H1 (cell line): Measurements from ENCODE around the gene AREG. TPM values are rescaled to one million over a fixed set of nuclear protein-coding genes. Genes with fewer than 3 reads are reported as not detected.

Experiments used
- CTCF ChIA-PET: fragments of 300-600 bp; sonication (Branson Sonifier 250); formaldehyde crosslinking; loops from one replicate; lab custom pipeline; 2021; ENCODE audit not compliant: partially characterized antibody; lab: Charles Lee
- POLR2A ChIA-PET: fragments of 300-600 bp; sonication (Branson Sonifier 250); formaldehyde crosslinking; loops from one replicate; lab custom pipeline; 2021; ENCODE audit warnings: inconsistent platforms; ENCODE audit not compliant: partially characterized antibody; lab: Charles Lee
- DNase-seq, 2 experiments: peaks; one replicate each; pipeline versions ENCODE4 v3.0.0 to v3.0.0-alpha.2; 2010 to 2022; ENCODE audit warnings: low spot score in 2 of 2, low read depth in 1 of 2, mixed read lengths in 1 of 2
- FAIRE-seq: peaks from 2 replicates; lab custom pipeline; 2011; peaks lifted over from hg19 to GRCh38; lab: Jason Lieb, UNC
- H2AFZ ChIP-seq: 2 replicates; pipeline ENCODE4 v1.8.1; 2012; ENCODE audit warnings: low read length, inconsistent platforms
- H2AK5ac ChIP-seq: 2 replicates; pipeline ENCODE4 v1.6.1; 2013; ENCODE audit warnings: low read depth, low read length
- H2BK120ac ChIP-seq: replicated peaks from 2 replicates; pipeline ENCODE3; 2013; ENCODE audit warnings: low read depth, low read length, inconsistent platforms
- H2BK12ac ChIP-seq: 2 replicates; pipeline ENCODE4 v1.6.1; 2013; ENCODE audit warnings: low read depth, low read length
- H2BK15ac ChIP-seq: 2 replicates; pipeline ENCODE4 v1.6.1; 2013; ENCODE audit warnings: low read length
- H2BK20ac ChIP-seq: 2 replicates; pipeline ENCODE4 v1.6.1; 2013; ENCODE audit warnings: low read length
- H2BK5ac ChIP-seq: 2 replicates; pipeline ENCODE4 v1.6.1; 2013; ENCODE audit warnings: low read depth, low read length
- H3K14ac ChIP-seq: 2 replicates; pipeline ENCODE4 v1.6.1; 2013; ENCODE audit warnings: inconsistent platforms; ENCODE audit not compliant: insufficient read length
- H3K18ac ChIP-seq: 2 replicates; pipeline ENCODE4 v1.6.1; 2013; ENCODE audit warnings: low read length; ENCODE audit errors: extremely low read depth
- H3K23ac ChIP-seq: 2 replicates; pipeline ENCODE4 v1.6.1; 2013; ENCODE audit warnings: inconsistent platforms; ENCODE audit not compliant: insufficient read length
- H3K23me2 ChIP-seq: 2 replicates; pipeline ENCODE4 v1.6.1; 2013; ENCODE audit warnings: low read depth, low read length
- H3K27ac ChIP-seq: 2 replicates; pipeline ENCODE4 v1.6.1; 2011; ENCODE audit warnings: low read depth, low read length, inconsistent platforms
- H3K27me3 ChIP-seq, 4 experiments: replicated peaks in 1 of 4; 1 replicate in 1 of 4; 2 replicates in 3 of 4; pipeline versions ENCODE4 v1.6.1 to v1.8.1; 2011 to 2013; ENCODE audit warnings: low read length in 3 of 4, mild to moderate bottlenecking in 3 of 4, inconsistent platforms in 2 of 4, mixed read lengths in 2 of 4, moderate library complexity in 1 of 4; ENCODE audit not compliant: control insufficient read depth in 3 of 4, insufficient read depth in 3 of 4; ENCODE audit errors: extremely low read depth in 1 of 4
- H3K36me3 ChIP-seq, 4 experiments: 2 replicates each; pipeline versions ENCODE4 v1.6.1 to v1.8.1; 2011 to 2013; ENCODE audit warnings: mild to moderate bottlenecking in 4 of 4, low read length in 3 of 4, moderate library complexity in 2 of 4, control low read depth in 1 of 4, inconsistent platforms in 1 of 4; ENCODE audit not compliant: insufficient read depth in 4 of 4, control insufficient read depth in 2 of 4
- H3K4ac ChIP-seq: replicated peaks from 2 replicates; pipeline ENCODE3; 2013; ENCODE audit warnings: low read length, low read depth, mixed read lengths, inconsistent platforms; ENCODE audit not compliant: insufficient read length
- H3K4me1 ChIP-seq, 4 experiments: replicated peaks in 1 of 4; 1 replicate in 1 of 4; 2 replicates in 3 of 4; pipeline versions ENCODE4 v1.6.1 to v1.8.1; 2011 to 2013; ENCODE audit warnings: low read length in 3 of 4, inconsistent platforms in 2 of 4, mixed read lengths in 1 of 4; ENCODE audit not compliant: insufficient read depth in 4 of 4, control insufficient read depth in 3 of 4
- H3K4me2 ChIP-seq, 2 experiments: 2 replicates each; pipeline versions ENCODE4 v1.6.1 to v1.8.1; 2011 to 2013; ENCODE audit warnings: low read depth in 2 of 2, low read length in 2 of 2, control low read depth in 1 of 2, inconsistent platforms in 1 of 2, mild to moderate bottlenecking in 1 of 2; ENCODE audit not compliant: insufficient read depth in 1 of 2
- H3K4me3 ChIP-seq, 4 experiments: fragments of 200-600, 300-600 bp in 1 of 4; sonication (generic), shearing (Covaris generic), sonication (Bioruptor Twin) in 1 of 4; 2 replicates each; pipeline versions ENCODE4 v1.5.1 to v1.8.1; 2011 to 2016; ENCODE audit warnings: low read length in 4 of 4, low read depth in 3 of 4, control low read depth in 2 of 4, inconsistent platforms in 2 of 4, mild to moderate bottlenecking in 2 of 4, mixed read lengths in 1 of 4, moderate library complexity in 1 of 4; ENCODE audit not compliant: insufficient read depth in 2 of 4; ENCODE audit errors: extremely low read depth in 1 of 4
- H3K56ac ChIP-seq: replicated peaks from 2 replicates; pipeline ENCODE3; 2013; ENCODE audit warnings: low read depth, mild to moderate bottlenecking, mixed read lengths, low read length, inconsistent platforms; ENCODE audit not compliant: insufficient read length
- H3K79me1 ChIP-seq: 2 replicates; pipeline ENCODE4 v1.6.1; 2013; ENCODE audit warnings: low read depth, low read length, control low read depth
- H3K79me2 ChIP-seq, 2 experiments: 2 replicates each; pipeline versions ENCODE4 v1.6.1 to v1.8.1; 2012 to 2013; ENCODE audit warnings: low read length in 2 of 2, mild to moderate bottlenecking in 2 of 2, inconsistent platforms in 1 of 2; ENCODE audit not compliant: insufficient read depth in 2 of 2, control insufficient read depth in 1 of 2
- H3K9ac ChIP-seq, 4 experiments: replicated peaks in 1 of 4; 1 replicate in 1 of 4; 2 replicates in 3 of 4; pipeline versions ENCODE4 v1.6.1 to v1.8.1; 2011 to 2013; ENCODE audit warnings: low read depth in 3 of 4, low read length in 3 of 4, control low read depth in 2 of 4, mild to moderate bottlenecking in 2 of 4, moderate library complexity in 2 of 4, inconsistent platforms in 1 of 4; ENCODE audit errors: extremely low read depth in 1 of 4
- H3K9me3 ChIP-seq, 2 experiments: 2 replicates each; pipeline versions ENCODE4 v1.6.1 to v1.8.1; 2012 to 2013; ENCODE audit warnings: mild to moderate bottlenecking in 2 of 2, moderate library complexity in 2 of 2, control low read depth in 1 of 2, inconsistent platforms in 1 of 2, low read depth in 1 of 2, low read length in 1 of 2, mixed read lengths in 1 of 2; ENCODE audit not compliant: insufficient read depth in 2 of 2
- H4K20me1 ChIP-seq, 2 experiments: replicated peaks in 1 of 2; 2 replicates each; pipeline versions ENCODE3 to v1.8.1; 2011 to 2013; ENCODE audit warnings: inconsistent platforms in 2 of 2, low read length in 2 of 2, mild to moderate bottlenecking in 1 of 2; ENCODE audit not compliant: insufficient read depth in 2 of 2, control insufficient read depth in 1 of 2
- H4K5ac ChIP-seq: 2 replicates; pipeline ENCODE4 v1.6.1; 2013; ENCODE audit warnings: low read length, low read depth, mixed read lengths, inconsistent platforms; ENCODE audit not compliant: insufficient read length
- H4K8ac ChIP-seq: 2 replicates; pipeline ENCODE4 v1.8.0; 2013; ENCODE audit warnings: mild to moderate bottlenecking, moderate library complexity, low read length, inconsistent platforms; ENCODE audit not compliant: insufficient read depth; ENCODE audit errors: extremely low read depth
- H4K91ac ChIP-seq: replicated peaks from 2 replicates; pipeline ENCODE3; 2013; ENCODE audit warnings: low read length, mixed read lengths, inconsistent platforms; ENCODE audit not compliant: insufficient read length
- BRCA1 ChIP-seq: IDR thresholded peaks from 2 replicates; pipeline ENCODE4 v1.6.1; 2012; ENCODE audit warnings: low read depth, low read length, improper control_type of control experiment
- WGBS, 2 experiments: shearing (Covaris generic) in 1 of 2; methylation state at CpG; one replicate each; pipeline versions ENCODE4 v1.1.6 to v1.1.7; 2013 to 2015; ENCODE audit warnings: low lambda C conversion rate in 2 of 2, mixed read lengths in 2 of 2, inconsistent platforms in 1 of 2, low coverage in 1 of 2, missing lambda C conversion rate in 1 of 2; ENCODE audit not compliant: insufficient replicate concordance in 2 of 2, insufficient coverage in 1 of 2, insufficient read length in 1 of 2; ENCODE audit errors: extremely low coverage in 1 of 2, missing lambda C conversion rate in 1 of 2; 5-methylcytosine and 5-hydroxymethylcytosine counted together
- polyA plus RNA-seq, 7 experiments: library from polyadenylated mRNA; depleted of rRNA in 3 of 7; stranded (reverse) in 5 of 7; unstranded in 2 of 7; fragments of >200 nt in 5 of 7; fragments of 200-250 nt in 2 of 7; gene quantifications; 1 replicate in 5 of 7; 2 replicates in 1 of 7; 4 replicates in 1 of 7; pipeline versions ENCODE4 v1.2.1 to v1.2.3, GENCODE V29; 2011 to 2013; ENCODE audit warnings: missing spikeins in 2 of 7, mixed read lengths in 2 of 7
- total RNA-seq: library from RNA; stranded (reverse); fragmentation: NEBNext Ultra II Directional; extraction: Animal tissue kit (Norgen Biotek cat#: 25700); gene quantifications from 2 replicates; pipeline ENCODE4 v1.2.1, GENCODE V29; 2021

AREG gene
- total and polyA plus RNA-seq, 2 of the 8 experiments (the other 6 are each of a cell fraction or from before 2014, with no cell fraction given): not detected

- H3K4me3 ChIP-seq: no peak overlapping the region
- H2AFZ ChIP-seq: no peak overlapping the region
- H3K4me1 ChIP-seq: no peaks in the 10 kb centered on the region
- no peak overlapping the region for H2BK12ac ChIP-seq
- no peak overlapping the region for H3K18ac ChIP-seq
- H3K27ac ChIP-seq: no peak overlapping the region
- POLR2A ChIA-PET: no interaction called here
- DNase-seq (no peak), FAIRE-seq (no peak)
- H4K91ac ChIP-seq: no peak overlapping the region
- no peak overlapping the region for H2BK5ac ChIP-seq
- no peak overlapping the region for H3K4ac ChIP-seq
- CTCF ChIA-PET: no interaction called here
- no peak overlapping the region for H3K9ac ChIP-seq
- H3K14ac ChIP-seq: no peak overlapping the region
- 91% methylated on average over 2 of the region's 2 CpGs; no CpG with 5 or more reads in 1 of the 2 experiments for WGBS, 2 experiments
- no peaks in the 10 kb centered on the region for H3K9me3 ChIP-seq
- no peak overlapping the region for H2BK20ac ChIP-seq
- H3K79me2 ChIP-seq: no peaks in the 10 kb centered on the region
- H4K20me1 ChIP-seq: no peaks in the 10 kb centered on the region
- no peaks in the 10 kb centered on the region for H3K23me2 ChIP-seq
- H4K5ac ChIP-seq: no peak overlapping the region
- no peak overlapping the region for H2BK15ac ChIP-seq
- no peak overlapping the region for H3K4me2 ChIP-seq
- H3K56ac ChIP-seq: no peak overlapping the region
- no peaks in the 10 kb centered on the region for H3K36me3 ChIP-seq
- H3K79me1 ChIP-seq: no peaks in the 10 kb centered on the region
- H4K8ac ChIP-seq: no peak overlapping the region
- H3K23ac ChIP-seq: no peak overlapping the region
- H3K27me3 ChIP-seq: no peaks in the 10 kb centered on the region
- no peak overlapping the region for H2AK5ac ChIP-seq
- H2BK120ac ChIP-seq: no peak overlapping the region
- TF ChIP-seq BRCA1: no peak
Measured at GRCh38 chr4:74486905-74487304, 42.0 kb downstream of the AREG start.
